Smooth muscle cell (in vitro differentiated cells): Measurements from ENCODE around the gene CXCL8. TPM values are rescaled to one million over a fixed set of nuclear protein-coding genes. Genes with fewer than 3 reads are reported as not detected.

Experiments
- DNase-seq: peaks from one replicate; lab custom pipeline; 2025; ENCODE audit not compliant: unreplicated experiment; lab: John Stamatoyannopoulos, UW
- H2AFZ ChIP-seq: fragments of 200-600 bp; sonication (generic); 2 replicates; pipeline ENCODE4 v1.6.0; 2016; ENCODE audit warnings: antibody characterized with exemption, low read depth, mild to moderate bottlenecking
- H3F3A ChIP-seq: fragments of 200-600 bp; sonication (generic); 2 replicates; pipeline ENCODE4 v1.6.0; 2017; ENCODE audit warnings: antibody characterized with exemption, low read depth
- H3K27ac ChIP-seq: fragments of 200-600 bp; sonication (generic); 2 replicates; pipeline ENCODE4 v1.5.1; 2016; ENCODE audit warnings: low read depth, mild to moderate bottlenecking
- H3K27me3 ChIP-seq: fragments of 200-600 bp; sonication (generic); 2 replicates; pipeline ENCODE4 v1.6.1; 2016; ENCODE audit warnings: low read depth, mild to moderate bottlenecking
- H3K36me3 ChIP-seq: fragments of 200-600 bp; sonication (generic); 2 replicates; pipeline ENCODE4 v1.5.1; 2016; ENCODE audit warnings: low read depth
- H3K4me1 ChIP-seq: fragments of 200-600 bp; sonication (generic); 2 replicates; pipeline ENCODE4 v1.5.1; 2016; ENCODE audit warnings: low read depth
- H3K4me2 ChIP-seq: fragments of 200-600 bp; sonication (generic); 2 replicates; pipeline ENCODE4 v1.6.0; 2016; ENCODE audit warnings: mild to moderate bottlenecking
- H3K4me3 ChIP-seq: fragments of 200-600 bp; sonication (generic); 2 replicates; pipeline ENCODE4 v1.5.1; 2016; ENCODE audit warnings: mild to moderate bottlenecking
- H3K79me2 ChIP-seq: fragments of 200-600 bp; sonication (generic); 2 replicates; pipeline ENCODE4 v1.6.0; 2016; ENCODE audit warnings: low read depth, mild to moderate bottlenecking
- H3K9ac ChIP-seq: fragments of 200-600 bp; sonication (generic); 2 replicates; pipeline ENCODE4 v1.6.0; 2016; ENCODE audit warnings: low read depth
- H3K9me3 ChIP-seq: fragments of 200-600 bp; sonication (generic); replicated peaks from 2 replicates; pipeline ENCODE4 v1.5.1; 2016; ENCODE audit warnings: low read depth
- H4K20me1 ChIP-seq: fragments of 200-600 bp; sonication (generic); 2 replicates; pipeline ENCODE4 v1.6.0; 2016; ENCODE audit warnings: low read depth
- whole genome bisulfite sequencing: methylation state at CpG from one replicate; pipeline ENCODE4 v1.1.7; 2016; ENCODE audit warnings: low lambda C conversion rate; 5-methylcytosine and 5-hydroxymethylcytosine counted together
- polyA plus RNA-seq: library from polyadenylated mRNA; unstranded; fragments of >200 nt; fragmentation: Nextera tagmentation; extraction: Ambion mirVana; gene quantifications from 2 replicates; pipeline ENCODE4 v1.2.1, GENCODE V29; 2016
- total RNA-seq: library from RNA; depleted of rRNA; stranded (reverse); fragments of >200 nt; gene quantifications from 2 replicates; pipeline ENCODE4 v1.2.3, GENCODE V29; 2014
- TF ChIP-seq, protein P1 (sequence below): fragments of 200-600 bp; sonication (generic); IDR thresholded peaks from 2 replicates; pipeline ENCODE4 v1.5.1; 2017; ENCODE audit warnings: borderline replicate concordance, mild to moderate bottlenecking, antibody characterized with exemption; ENCODE audit not compliant: insufficient read depth, poor library complexity, severe bottlenecking

CXCL8 gene
- total and polyA plus RNA-seq, 2 experiments from 2014 or later: 8.7 to 37.9 TPM

DNA sequence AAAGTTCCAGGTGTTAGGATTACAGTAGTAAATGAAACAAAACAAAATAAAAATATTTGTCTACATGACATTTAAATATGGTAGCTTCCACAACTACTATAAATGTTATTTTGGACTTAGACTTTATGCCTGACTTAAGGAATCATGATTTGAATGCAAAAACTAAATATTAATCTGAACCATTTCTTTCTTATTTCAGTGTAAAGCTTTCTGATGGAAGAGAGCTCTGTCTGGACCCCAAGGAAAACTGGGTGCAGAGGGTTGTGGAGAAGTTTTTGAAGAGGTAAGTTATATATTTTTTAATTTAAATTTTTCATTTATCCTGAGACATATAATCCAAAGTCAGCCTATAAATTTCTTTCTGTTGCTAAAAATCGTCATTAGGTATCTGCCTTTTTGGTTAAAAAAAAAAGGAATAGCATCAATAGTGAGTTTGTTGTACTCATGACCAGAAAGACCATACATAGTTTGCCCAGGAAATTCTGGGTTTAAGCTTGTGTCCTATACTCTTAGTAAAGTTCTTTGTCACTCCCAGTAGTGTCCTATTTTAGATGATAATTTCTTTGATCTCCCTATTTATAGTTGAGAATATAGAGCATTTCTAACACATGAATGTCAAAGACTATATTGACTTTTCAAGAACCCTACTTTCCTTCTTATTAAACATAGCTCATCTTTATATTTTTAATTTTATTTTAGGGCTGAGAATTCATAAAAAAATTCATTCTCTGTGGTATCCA, 1.6 kb downstream of the CXCL8 start:
- H3K9ac ChIP-seq: no peak overlapping the region
- no peak overlapping the region for H3K27ac ChIP-seq
- no peaks in the 10 kb centered on the region for H3K9me3 ChIP-seq
- H3K27me3 ChIP-seq: no peaks in the 10 kb centered on the region
- no peak overlapping the region for H3K4me3 ChIP-seq
- no peak overlapping the region for H3K4me2 ChIP-seq
- no peaks in the 10 kb centered on the region for H3K36me3 ChIP-seq
- no peaks in the 10 kb centered on the region for H3K4me1 ChIP-seq
- WGBS: 71% methylated on average over 1 of the region's 1 CpG
- H4K20me1 ChIP-seq: no peaks in the 10 kb centered on the region
- H2AFZ ChIP-seq: no peak overlapping the region
- DNase-seq: no peak
- H3F3A ChIP-seq: no peaks in the 10 kb centered on the region
- no peaks in the 10 kb centered on the region for H3K79me2 ChIP-seq
- TF ChIP-seq, protein P1, sequence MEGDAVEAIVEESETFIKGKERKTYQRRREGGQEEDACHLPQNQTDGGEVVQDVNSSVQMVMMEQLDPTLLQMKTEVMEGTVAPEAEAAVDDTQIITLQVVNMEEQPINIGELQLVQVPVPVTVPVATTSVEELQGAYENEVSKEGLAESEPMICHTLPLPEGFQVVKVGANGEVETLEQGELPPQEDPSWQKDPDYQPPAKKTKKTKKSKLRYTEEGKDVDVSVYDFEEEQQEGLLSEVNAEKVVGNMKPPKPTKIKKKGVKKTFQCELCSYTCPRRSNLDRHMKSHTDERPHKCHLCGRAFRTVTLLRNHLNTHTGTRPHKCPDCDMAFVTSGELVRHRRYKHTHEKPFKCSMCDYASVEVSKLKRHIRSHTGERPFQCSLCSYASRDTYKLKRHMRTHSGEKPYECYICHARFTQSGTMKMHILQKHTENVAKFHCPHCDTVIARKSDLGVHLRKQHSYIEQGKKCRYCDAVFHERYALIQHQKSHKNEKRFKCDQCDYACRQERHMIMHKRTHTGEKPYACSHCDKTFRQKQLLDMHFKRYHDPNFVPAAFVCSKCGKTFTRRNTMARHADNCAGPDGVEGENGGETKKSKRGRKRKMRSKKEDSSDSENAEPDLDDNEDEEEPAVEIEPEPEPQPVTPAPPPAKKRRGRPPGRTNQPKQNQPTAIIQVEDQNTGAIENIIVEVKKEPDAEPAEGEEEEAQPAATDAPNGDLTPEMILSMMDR: no peak

GRCh38 chr4:73742490-73743160, 2.3 kb downstream of the CXCL8 start:
- no peak for DNase-seq
- no peaks in the 10 kb centered on the region for H3K79me2 ChIP-seq
- H3K4me2 ChIP-seq: no peak overlapping the region
- no peak overlapping the region for H3K27ac ChIP-seq
- no peak overlapping the region for H3K9ac ChIP-seq
- H3K4me1 ChIP-seq: no peaks in the 10 kb centered on the region
- H3K27me3 ChIP-seq: no peaks in the 10 kb centered on the region
- WGBS: 87% methylated on average over 2 of the region's 2 CpGs
- no peaks in the 10 kb centered on the region for H3K9me3 ChIP-seq
- H3K36me3 ChIP-seq: no peaks in the 10 kb centered on the region
- TF ChIP-seq, protein P1: no peak
- no peak overlapping the region for H3K4me3 ChIP-seq
- no peak overlapping the region for H2AFZ ChIP-seq
- no peaks in the 10 kb centered on the region for H4K20me1 ChIP-seq
- H3F3A ChIP-seq: no peaks in the 10 kb centered on the region

DNA sequence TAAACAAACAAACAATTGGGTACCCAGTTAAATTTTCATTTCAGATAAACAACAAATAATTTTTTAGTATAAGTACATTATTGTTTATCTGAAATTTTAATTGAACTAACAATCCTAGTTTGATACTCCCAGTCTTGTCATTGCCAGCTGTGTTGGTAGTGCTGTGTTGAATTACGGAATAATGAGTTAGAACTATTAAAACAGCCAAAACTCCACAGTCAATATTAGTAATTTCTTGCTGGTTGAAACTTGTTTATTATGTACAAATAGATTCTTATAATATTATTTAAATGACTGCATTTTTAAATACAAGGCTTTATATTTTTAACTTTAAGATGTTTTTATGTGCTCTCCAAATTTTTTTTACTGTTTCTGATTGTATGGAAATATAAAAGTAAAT, 2.9 kb downstream of the CXCL8 start:
- H3K4me2 ChIP-seq: no peak overlapping the region
- no peak overlapping the region for H3K9ac ChIP-seq
- no peaks in the 10 kb centered on the region for H3K9me3 ChIP-seq
- no peak overlapping the region for H3K27ac ChIP-seq
- H3K4me1 ChIP-seq: no peaks in the 10 kb centered on the region
- WGBS: 97% methylated on average over 1 of the region's 1 CpG
- H3K27me3 ChIP-seq: no peaks in the 10 kb centered on the region
- TF ChIP-seq, protein P1: no peak
- H4K20me1 ChIP-seq: no peaks in the 10 kb centered on the region
- H3K36me3 ChIP-seq: no peaks in the 10 kb centered on the region
- H3F3A ChIP-seq: no peaks in the 10 kb centered on the region
- H3K79me2 ChIP-seq: no peaks in the 10 kb centered on the region
- no peak for DNase-seq
- no peak overlapping the region for H2AFZ ChIP-seq
- no peak overlapping the region for H3K4me3 ChIP-seq

GRCh38 chr4:73743795-73744194, 3.4 kb downstream of the CXCL8 start:
- Histone ChIP-seq H3K36me3 (no peaks in the 10 kb centered on the region), H4K20me1 (no peaks in the 10 kb centered on the region), H3K27ac (no peak overlapping the region), H2AFZ (no peak overlapping the region), H3K27me3 (peaks cover 3% of the 10 kb centered on the region), H3K9me3 (no peaks in the 10 kb centered on the region), H3K4me2 (no peak overlapping the region), H3F3A (no peaks in the 10 kb centered on the region), H3K4me3 (no peak overlapping the region), H3K9ac (no peak overlapping the region), H3K79me2 (no peaks in the 10 kb centered on the region), H3K4me1 (no peaks in the 10 kb centered on the region)
- DNase-seq: no peak
- WGBS: 93% methylated on average over 3 of the region's 3 CpGs
- TF ChIP-seq, protein P1: no peak
